ENCODE results near the gene SAMD4A.

Gene SAMD4A

DNA sequence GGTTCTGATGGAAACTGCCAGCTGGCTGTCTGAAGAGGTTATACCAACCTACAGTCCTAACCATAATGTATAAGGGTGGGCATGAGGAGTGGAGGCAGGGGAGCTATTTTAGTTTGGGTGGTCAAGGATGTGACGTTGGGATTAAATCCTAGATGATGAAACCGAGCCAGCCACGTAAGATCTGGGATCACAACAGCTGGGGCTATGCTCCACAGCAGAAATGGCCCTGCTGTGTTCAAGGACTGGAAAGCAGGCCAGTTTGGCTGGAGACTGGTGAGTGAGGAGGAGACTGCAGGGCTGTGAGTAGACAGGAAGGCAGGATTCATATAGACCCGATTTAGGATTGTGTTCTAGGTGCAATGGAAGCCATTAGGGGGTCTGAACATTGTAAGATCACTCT lies 66.1 kb downstream of the SAMD4A start:
- DNase-seq: no peak

- DNase-seq: no peak
These were observed 70.6 kb downstream of the SAMD4A start for GRCh38 chr14:54637270-54638134.

DNA sequence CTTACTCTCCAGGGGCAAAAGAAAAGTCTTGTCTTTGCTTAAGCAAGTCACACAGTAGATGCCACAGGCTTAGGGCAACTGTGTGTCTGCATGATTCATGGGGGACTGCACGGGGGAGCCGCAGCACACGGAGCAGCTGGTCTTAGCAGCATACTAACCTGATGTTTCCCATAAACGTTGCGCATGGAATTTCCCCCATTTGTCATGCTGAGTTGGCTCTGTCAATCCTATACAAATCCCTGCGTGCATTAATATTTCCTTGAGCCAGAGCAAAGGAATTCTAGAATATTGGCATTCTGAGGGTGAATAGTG lies 71.2 kb downstream of the SAMD4A start:
- no peak for DNase-seq

GRCh38 chr14:54639611-54640010 lies 72.7 kb downstream of the SAMD4A start:
- DNase-seq: no peak

GRCh38 chr14:54640506-54640905 lies 73.6 kb downstream of the SAMD4A start:
- DNase-seq: no peak

- no peak for DNase-seq
These were observed 75.2 kb downstream of the SAMD4A start for GRCh38 chr14:54642121-54642520.

- DNase-seq: no peak
These were observed 76.1 kb downstream of the SAMD4A start for GRCh38 chr14:54642801-54643695.

DNA sequence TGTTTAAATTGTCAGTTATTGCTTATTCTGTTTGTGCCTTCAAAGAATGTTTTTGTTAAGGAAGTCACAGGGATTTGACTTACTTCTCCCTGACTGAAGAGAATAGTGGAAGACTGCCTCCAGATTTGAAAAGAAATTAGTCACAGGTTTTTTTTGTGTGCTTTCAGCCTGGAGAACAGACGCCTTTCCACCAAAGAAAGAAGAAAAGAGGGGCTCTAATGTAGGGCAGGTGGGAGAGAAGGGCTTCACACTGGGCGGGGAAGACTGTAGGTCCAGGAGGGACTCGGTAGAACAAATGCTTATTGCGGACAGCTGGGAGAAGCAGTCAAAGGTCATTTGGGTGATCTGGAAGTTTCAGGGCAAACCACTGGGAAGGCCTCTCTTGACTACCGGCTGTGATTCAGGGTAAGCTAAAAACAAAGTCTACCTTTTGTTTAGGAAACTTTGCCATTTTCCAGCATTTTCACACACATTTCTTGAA lies 76.8 kb downstream of the SAMD4A start:
- no peak for DNase-seq

- no peak for DNase-seq
These were observed 78.7 kb downstream of the SAMD4A start for GRCh38 chr14:54645639-54646038.

GRCh38 chr14:54646626-54647025 lies 79.7 kb downstream of the SAMD4A start:
- DNase-seq: no peak

GRCh38 chr14:54647378-54647777 lies 80.5 kb downstream of the SAMD4A start:
- peak in 1 of 2 experiments; percentile 29 for DNase-seq

GRCh38 chr14:54649056-54649455 lies 82.1 kb downstream of the SAMD4A start:
- no peak for DNase-seq

- DNase-seq: no peak
These were observed 83.5 kb downstream of the SAMD4A start for GRCh38 chr14:54650331-54650958.

DNA sequence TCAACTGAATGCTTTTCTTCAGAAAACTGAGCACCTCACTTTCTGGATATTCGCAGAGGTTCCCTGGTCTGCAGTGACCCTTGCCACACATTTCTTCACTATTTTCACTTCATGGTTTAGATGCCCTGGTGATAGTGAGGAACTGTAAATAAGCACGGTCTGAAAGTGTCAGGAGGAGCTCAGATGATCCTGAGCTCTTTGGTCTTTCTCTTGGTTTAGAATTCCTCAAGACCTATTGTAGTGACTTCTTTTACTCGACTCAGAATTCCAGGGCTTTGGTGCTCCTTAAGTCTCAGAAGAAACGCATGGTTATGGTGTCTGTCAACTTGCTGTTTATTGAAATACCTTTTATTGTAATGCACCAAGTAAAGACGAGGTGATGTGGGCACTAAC lies 84.0 kb downstream of the SAMD4A start:
- DNase-seq: no peak

GRCh38 chr14:54651649-54652048 lies 84.7 kb downstream of the SAMD4A start:
- DNase-seq: no peak

- DNase-seq: no peak
These were observed 85.3 kb downstream of the SAMD4A start for GRCh38 chr14:54652188-54652587.

DNA sequence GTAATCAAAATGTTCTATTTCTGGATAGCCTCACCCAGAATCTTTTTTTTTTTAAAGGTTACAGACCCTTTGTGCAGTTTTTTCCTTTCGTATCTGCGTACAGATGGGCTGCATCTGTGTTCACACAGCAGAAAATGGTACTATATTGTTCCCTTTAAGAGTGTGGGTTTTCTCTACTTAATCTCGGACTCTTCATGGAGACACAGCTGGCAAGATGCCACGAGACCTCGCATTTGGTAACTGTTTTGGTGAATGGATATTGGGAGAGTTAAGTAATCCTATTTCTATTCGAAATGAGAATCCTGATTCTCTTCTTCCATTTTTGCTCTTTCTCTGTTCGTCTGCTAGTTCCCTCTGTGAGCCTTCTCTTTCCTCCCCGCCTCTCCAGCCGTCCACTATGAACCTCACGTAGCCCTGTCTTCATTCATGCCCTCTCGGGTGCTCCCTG lies 85.7 kb downstream of the SAMD4A start:
- DNase-seq: no peak

DNA sequence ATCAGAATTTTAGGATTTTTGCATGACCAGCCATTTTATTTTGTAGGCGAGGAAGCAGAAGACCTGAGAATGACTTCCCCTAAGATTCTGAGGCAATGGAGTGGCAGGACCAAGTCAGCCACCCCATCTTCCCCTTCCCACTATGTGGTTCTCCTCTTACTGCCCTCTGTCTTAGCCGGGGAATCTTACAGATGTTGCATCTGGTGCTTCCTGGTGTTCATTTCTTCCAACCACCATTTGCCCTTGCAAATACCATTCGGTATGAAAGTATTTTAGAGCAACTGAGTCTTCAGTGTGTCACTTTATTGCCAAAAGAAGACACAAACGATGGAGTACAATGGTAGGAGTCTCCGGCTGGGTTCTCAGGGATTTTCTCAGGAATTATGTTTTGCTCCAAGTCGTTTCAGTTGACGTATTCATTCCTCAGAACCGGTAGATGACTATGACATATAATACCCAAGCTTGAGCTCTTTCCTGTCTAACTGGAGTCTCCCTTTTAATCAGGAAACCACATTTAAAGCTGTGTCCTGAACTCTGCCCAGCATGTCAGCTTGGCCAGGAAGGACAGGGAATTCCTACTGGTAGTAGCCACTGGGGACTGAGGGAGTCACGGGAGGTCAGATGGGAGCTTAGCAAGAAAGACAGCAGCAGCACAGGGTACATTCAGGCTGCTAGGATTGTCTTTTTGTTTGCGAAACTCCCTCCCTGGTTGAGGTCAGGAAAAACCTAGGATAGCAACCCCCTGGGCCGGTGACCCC lies 87.0 kb downstream of the SAMD4A start:
- DNase-seq: no peak

DNA sequence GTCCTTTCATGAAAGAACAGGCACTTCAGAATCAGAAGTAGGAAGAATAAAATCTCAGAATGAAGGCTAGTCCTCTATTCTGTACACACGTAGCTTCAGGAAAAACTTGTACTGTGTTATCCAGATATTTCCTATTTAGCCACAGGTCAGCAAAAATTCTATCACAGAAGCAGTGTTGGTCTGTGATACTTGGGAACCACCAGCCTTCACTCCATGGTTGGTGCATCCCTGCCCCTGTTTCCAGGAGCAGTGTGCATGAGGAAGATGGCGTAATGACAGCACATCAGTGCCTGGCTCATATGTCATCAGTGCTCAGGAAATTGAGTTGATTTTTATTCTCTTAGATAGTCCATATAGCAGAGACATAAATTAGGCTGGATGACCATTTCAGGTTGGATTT lies 87.7 kb downstream of the SAMD4A start:
- no peak for DNase-seq

- DNase-seq: no peak
These were observed 91.9 kb downstream of the SAMD4A start for GRCh38 chr14:54658836-54659235.

DNA sequence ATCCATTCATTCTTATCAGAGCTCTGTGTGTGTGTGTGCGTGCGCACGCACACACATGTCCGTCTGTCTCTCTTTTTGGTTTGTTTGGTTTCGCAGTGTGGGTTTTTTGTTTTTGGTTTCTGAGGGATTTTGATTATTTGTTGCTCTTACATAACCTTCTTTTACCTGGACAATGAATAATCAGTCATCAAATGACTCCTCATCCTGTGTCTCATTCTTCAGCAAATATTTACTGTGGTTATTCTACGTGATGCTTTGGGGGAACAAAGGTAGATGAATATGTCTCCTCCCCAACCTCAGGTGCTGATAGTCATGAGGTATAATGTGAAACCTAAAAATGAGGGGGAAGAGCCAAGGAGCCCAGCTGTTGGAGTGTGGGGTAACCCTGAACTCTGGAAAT lies 92.4 kb downstream of the SAMD4A start:
- DNase-seq: no peak

GRCh38 chr14:54660604-54661111 lies 93.7 kb downstream of the SAMD4A start:
- no peak for DNase-seq

Measured in NCI-H2081 (cell line).